Gastroesophageal sphincter (tissue), 4 donors: Measurements from ENCODE around the gene PSD4. TPM values are rescaled to one million over a fixed set of nuclear protein-coding genes. Genes with fewer than 3 reads are reported as not detected.

Experiments used
- ATAC-seq: fragments of 150-250 bp; one replicate; pipeline ENCODE4 v1.9.1; 2016; ENCODE audit warnings: mild to moderate bottlenecking, moderate library complexity
- H3K27ac ChIP-seq, 4 donors: fragments of 200-600 bp; sonication (generic) in 3 of 4; 1 replicate in 3 of 4; 2 replicates in 1 of 4; pipeline ENCODE4 v1.5.1; 2016 to 2019
- H3K27me3 ChIP-seq: fragments of 200-600 bp; sonication (generic); one replicate; pipeline ENCODE4 v1.5.1; 2019
- H3K36me3 ChIP-seq, 2 donors: fragments of 200-600 bp; sonication (generic); one replicate each; pipeline ENCODE4 v1.5.1; 2019; ENCODE audit warnings: control low read depth in 1 of 2
- H3K4me1 ChIP-seq, 3 donors: fragments of 200-600 bp; sonication (generic); 1 replicate in 2 of 3; 2 replicates in 1 of 3; pipeline ENCODE4 v1.5.1; 2016 to 2019; ENCODE audit warnings: control low read depth in 2 of 3
- H3K4me3 ChIP-seq, 2 donors: fragments of 200-600 bp; sonication (generic); one replicate each; pipeline ENCODE4 v1.5.1; 2019; ENCODE audit warnings: mild to moderate bottlenecking in 1 of 2, moderate library complexity in 1 of 2
- H3K9me3 ChIP-seq, 3 donors: fragments of 200-600 bp; sonication (generic); one replicate each; pipeline ENCODE4 v1.5.1; 2017 to 2019; ENCODE audit warnings: control low read depth in 2 of 3
- EP300 ChIP-seq: sonication (generic); formaldehyde crosslinking; IDR thresholded peaks from one replicate; pipeline ENCODE4 v1.6.1; 2017; ENCODE audit warnings: antibody characterized with exemption, mild to moderate bottlenecking
- POLR2A ChIP-seq, 2 donors: fragments of 450-650 bp; IDR thresholded peaks; one replicate each; pipeline ENCODE4 v1.6.1; 2017; ENCODE audit warnings: antibody characterized with exemption in 2 of 2, mild to moderate bottlenecking in 2 of 2, moderate library complexity in 1 of 2
- POLR2AphosphoS5 ChIP-seq: sonication (generic); formaldehyde crosslinking; IDR thresholded peaks from one replicate; pipeline ENCODE4 v1.6.1; 2017; ENCODE audit warnings: antibody characterized with exemption
- WGBS, 2 donors: methylation state at CpG; one replicate each; pipeline ENCODE4 v1.1.5; 2018; ENCODE audit warnings: low coverage in 1 of 2; 5-methylcytosine and 5-hydroxymethylcytosine counted together
- total RNA-seq, 4 donors: library from RNA; depleted of rRNA; stranded (reverse); fragments of >200 nt; gene quantifications; one replicate each; pipeline ENCODE4 v1.1.0, GENCODE V29; 2016
- TF ChIP-seq, protein P1 (sequence below), 4 experiments: fragments of 200-600 bp in 2 of 4; fragments of 450-650 bp in 2 of 4; sonication (generic) in 1 of 4; IDR thresholded peaks; one replicate each; pipeline ENCODE4 v1.5.1; 2017 to 2019; ENCODE audit warnings: antibody characterized with exemption in 4 of 4, mild to moderate bottlenecking in 2 of 4, moderate library complexity in 2 of 4

The PSD4 gene
- total RNA-seq, 4 donors from 2014 or later, result 3.0 to 4.4 (median 3.6) TPM

DNA sequence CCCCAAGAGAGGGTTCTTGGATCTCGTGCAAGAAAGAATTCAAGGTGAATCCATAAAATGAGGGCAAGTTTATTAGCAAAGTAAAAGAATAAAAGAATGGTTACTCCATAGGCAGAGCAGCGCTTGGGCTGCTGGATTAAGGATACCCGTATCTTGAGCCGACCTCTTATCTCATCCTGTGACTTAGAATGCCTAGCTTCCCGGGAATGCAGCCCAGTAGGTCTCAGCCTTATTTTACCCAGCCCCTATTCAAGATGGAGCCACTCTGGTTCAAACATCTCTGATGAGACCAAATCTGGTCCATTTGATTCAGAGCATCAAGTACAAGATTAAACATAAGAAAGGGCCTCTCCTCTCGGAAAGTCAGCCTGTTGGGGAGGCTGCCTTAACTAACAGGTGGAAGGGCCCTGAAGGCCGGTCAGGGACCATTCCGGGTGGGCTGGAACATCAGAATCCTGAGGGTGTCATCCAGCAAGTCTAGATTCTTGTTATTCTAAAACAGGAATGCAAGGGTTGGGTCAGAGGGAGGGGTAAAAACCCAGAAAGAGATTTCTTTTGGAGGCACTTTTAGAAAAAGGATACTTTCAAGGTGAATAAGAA is 5.8 kb downstream of the PSD4 start:
- H3K4me3 ChIP-seq, result no peak overlapping the region
- TF ChIP-seq POLR2AphosphoS5 (no peak), POLR2A (IDR thresholded peaks at IDR 0.05) (no peak), EP300 (no peak)
- TF ChIP-seq, protein P1, sequence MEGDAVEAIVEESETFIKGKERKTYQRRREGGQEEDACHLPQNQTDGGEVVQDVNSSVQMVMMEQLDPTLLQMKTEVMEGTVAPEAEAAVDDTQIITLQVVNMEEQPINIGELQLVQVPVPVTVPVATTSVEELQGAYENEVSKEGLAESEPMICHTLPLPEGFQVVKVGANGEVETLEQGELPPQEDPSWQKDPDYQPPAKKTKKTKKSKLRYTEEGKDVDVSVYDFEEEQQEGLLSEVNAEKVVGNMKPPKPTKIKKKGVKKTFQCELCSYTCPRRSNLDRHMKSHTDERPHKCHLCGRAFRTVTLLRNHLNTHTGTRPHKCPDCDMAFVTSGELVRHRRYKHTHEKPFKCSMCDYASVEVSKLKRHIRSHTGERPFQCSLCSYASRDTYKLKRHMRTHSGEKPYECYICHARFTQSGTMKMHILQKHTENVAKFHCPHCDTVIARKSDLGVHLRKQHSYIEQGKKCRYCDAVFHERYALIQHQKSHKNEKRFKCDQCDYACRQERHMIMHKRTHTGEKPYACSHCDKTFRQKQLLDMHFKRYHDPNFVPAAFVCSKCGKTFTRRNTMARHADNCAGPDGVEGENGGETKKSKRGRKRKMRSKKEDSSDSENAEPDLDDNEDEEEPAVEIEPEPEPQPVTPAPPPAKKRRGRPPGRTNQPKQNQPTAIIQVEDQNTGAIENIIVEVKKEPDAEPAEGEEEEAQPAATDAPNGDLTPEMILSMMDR (IDR thresholded peaks at IDR 0.05), result no peak
- no peak for ATAC-seq
- no peaks in the 10 kb centered on the region for H3K36me3 ChIP-seq
- no peaks in the 10 kb centered on the region for H3K27me3 ChIP-seq
- H3K9me3 ChIP-seq, result no peaks in the 10 kb centered on the region
- no peak overlapping the region for H3K27ac ChIP-seq
- 88 to 100% methylated on average over 2 to 7 of the region's 8 CpGs for WGBS, 2 donors
- no peaks in the 10 kb centered on the region for H3K4me1 ChIP-seq

DNA sequence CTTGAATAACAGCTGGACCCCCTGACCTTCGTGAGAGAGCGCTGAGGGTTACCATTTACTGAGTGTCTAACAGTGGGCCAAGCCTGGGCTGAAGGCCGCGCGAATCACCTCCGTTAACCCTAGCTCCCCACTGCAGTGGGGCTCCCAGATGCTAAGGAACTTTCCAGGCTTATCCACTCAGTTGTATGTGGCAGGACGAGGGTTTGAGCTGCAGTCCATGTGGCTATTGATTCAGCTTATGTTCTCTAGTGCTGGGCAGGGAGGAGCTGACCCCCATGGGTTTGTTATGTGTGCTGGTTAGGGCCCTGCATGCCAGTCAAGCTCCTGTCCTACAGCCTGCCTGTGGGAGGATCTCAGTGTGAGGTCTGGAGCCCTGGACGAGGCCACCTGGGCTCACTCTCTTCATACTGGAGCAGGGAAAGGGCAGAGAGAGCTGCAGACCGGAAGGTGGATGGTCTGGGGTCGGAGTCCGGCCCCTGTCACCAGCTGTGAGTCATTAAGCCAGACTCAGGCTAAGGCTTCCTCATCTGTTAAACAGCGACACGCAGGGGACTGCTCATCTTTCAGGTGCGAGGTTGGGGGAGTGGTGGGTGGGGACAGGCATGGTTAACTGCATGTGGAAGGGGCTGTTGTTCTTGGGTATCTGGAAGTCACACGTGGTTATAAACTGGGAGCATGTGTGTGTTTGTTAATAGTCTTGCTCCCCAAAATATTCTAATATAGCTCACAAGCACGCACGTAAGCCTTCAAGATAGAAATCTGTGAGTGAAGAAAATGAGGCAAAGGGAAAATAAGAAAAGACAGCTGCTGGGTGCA is 6.6 kb downstream of the PSD4 start:
- no peaks in the 10 kb centered on the region for H3K36me3 ChIP-seq
- no peaks in the 10 kb centered on the region for H3K27me3 ChIP-seq
- TF ChIP-seq POLR2A (IDR thresholded peaks at IDR 0.05) (no peak), POLR2AphosphoS5 (no peak), EP300 (no peak)
- TF ChIP-seq, protein P1 (IDR thresholded peaks at IDR 0.05), result no peak
- no peaks in the 10 kb centered on the region for H3K9me3 ChIP-seq
- H3K4me3 ChIP-seq, result no peak overlapping the region
- H3K27ac ChIP-seq, result no peak overlapping the region
- ATAC-seq, result no peak
- 76% methylated on average over 2 of the region's 17 CpGs; no CpG with 5 or more reads in 1 of the 2 donors for WGBS, 2 donors
- no peaks in the 10 kb centered on the region for H3K4me1 ChIP-seq

DNA sequence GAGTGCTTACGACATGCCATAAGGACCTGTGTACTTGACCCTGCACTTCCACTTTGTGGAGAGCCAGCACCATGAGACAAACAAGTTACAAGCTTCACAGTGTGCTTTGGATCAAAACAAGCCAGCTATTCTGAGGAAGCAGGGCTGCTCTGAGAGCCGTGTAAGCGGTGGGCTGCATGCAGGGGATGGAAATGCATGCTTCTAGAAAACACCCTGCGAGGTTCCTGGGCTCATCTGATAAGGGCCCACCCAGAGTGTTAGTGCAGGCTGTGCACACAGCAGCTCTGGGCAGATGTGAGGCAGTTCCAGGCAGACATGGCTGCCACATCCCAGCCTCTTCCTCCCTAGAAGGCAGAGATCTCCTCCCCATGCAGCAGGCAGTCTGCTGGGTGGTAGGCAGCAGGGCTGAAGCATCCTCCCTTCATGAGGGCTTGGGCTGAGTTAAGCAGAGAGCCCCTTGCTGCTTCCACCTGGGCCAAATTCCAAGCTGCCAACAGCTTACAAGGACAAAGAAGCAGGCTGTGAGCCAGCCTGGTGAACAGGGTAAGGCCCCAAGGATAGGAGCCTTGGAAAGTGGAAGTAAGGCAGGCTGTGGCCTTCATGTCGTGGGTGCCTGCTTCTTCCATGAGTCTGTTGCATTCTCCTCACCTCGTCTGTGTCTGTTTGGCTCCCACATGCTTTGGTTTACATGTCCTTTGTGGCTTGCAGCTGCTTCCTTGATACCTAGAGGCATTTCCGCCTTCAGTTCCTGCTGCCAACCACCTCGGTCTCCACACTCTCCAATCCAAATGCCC is 7.7 kb downstream of the PSD4 start:
- peak; percentile 40 for ATAC-seq
- H3K4me1 ChIP-seq, result no peaks in the 10 kb centered on the region
- whole genome bisulfite sequencing, 2 donors, result 73 to 74% methylated on average over 5 to 6 of the region's 8 CpGs
- no peak overlapping the region for H3K27ac ChIP-seq
- H3K27me3 ChIP-seq, result no peaks in the 10 kb centered on the region
- no peaks in the 10 kb centered on the region for H3K36me3 ChIP-seq
- no peaks in the 10 kb centered on the region for H3K9me3 ChIP-seq
- H3K4me3 ChIP-seq, result no peak overlapping the region
- TF ChIP-seq EP300, result no peak
- TF ChIP-seq POLR2A (IDR thresholded peaks at IDR 0.05), result no peak
- TF ChIP-seq, protein P1 (IDR thresholded peaks at IDR 0.05), result no peak
- TF ChIP-seq POLR2AphosphoS5, result no peak

DNA sequence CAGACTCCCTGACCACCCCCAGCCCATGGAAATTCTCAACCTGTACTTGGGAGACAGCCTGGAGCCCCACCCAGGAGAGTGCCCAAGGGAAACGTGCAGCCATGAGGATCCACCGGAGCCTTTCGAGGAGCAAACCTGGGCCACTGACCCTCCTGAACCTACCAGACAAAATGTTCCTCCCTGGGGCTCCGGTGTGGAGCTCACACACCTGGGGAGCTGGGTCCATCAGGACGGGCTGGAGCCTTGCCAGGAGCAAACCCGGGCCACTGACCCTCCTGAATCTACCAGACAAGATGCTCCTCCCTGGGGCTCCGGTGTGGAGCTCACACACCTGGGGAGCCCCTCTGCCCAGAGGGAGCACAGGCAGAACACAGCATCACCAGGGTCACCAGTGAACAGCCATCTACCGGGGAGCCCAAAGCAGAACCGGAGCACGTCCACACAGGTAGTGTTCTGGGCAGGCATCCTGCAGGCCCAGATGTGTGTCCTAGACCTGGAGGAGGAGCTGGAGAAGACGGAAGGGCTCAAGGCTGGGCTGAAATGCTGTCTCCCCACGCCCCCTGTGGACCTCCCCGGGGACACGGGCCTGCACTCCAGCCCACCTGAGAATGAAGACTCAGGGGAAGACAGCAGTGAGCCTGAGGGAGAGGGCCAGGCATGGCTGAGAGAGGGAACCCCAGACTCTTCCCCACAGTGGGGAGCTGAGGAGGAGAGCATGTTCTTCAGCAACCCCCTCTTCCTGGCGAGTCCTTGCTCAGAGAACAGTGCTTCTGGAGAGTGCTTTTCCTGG is 8.9 kb downstream of the PSD4 start:
- H3K4me1 ChIP-seq, result no peaks in the 10 kb centered on the region
- H3K4me3 ChIP-seq, result no peak overlapping the region
- H3K27me3 ChIP-seq, result no peaks in the 10 kb centered on the region
- no peaks in the 10 kb centered on the region for H3K36me3 ChIP-seq
- TF ChIP-seq, protein P1 (IDR thresholded peaks at IDR 0.05), result no peak
- H3K9me3 ChIP-seq, result no peaks in the 10 kb centered on the region
- H3K27ac ChIP-seq, result no peak overlapping the region
- WGBS, 2 donors, result 100% methylated on average over 1 of the region's 15 CpGs; no CpG with 5 or more reads in 1 of the 2 donors
- no peak for ATAC-seq
